Left lobe of liver (tissue), 2 donors: Measurements from ENCODE around the gene TFEB. TPM values are rescaled to one million over a fixed set of nuclear protein-coding genes. Genes with fewer than 3 reads are reported as not detected.

ENCODE experiments used
- ATAC-seq: fragments of 200-7000 bp; cut with Tn5 transposase; one replicate; pipeline ENCODE4 v1.9.1; 2020; ENCODE audit warnings: mild to moderate bottlenecking, moderate library complexity
- DNase-seq: peaks from one replicate; pipeline ENCODE4 v3.0.0-alpha.2; 2020; ENCODE audit warnings: low spot score
- total RNA-seq: library from RNA; stranded (reverse); gene quantifications from one replicate; pipeline ENCODE4 v1.2.1, GENCODE V29; 2021
- donor health status: DM: no; HTN: no; CAD: no; lungs with moderate emphysema.
- donor health status: DM: no; HTN: yes; CAD: no.

The TFEB gene
- total RNA-seq, 1 donor from 2014 or later = 8.9 TPM

GRCh38 chr6:41724228-41724580 lies 11.2 kb downstream of the TFEB start:
- ATAC-seq (no peak), DNase-seq (no peak)

GRCh38 chr6:41723530-41724227 lies 11.7 kb downstream of the TFEB start:
- DNase-seq (peak; percentile 64), ATAC-seq (peak; percentile 71)

- no peak for DNase-seq
- no peak for ATAC-seq
Measured at GRCh38 chr6:41722969-41723529, 12.4 kb downstream of the TFEB start.

GRCh38 chr6:41721414-41721813 lies 14.0 kb downstream of the TFEB start:
- ATAC-seq (no peak), DNase-seq (no peak)

GRCh38 chr6:41720783-41721182 lies 14.6 kb downstream of the TFEB start:
- DNase-seq = no peak

GRCh38 chr6:41720262-41720620 lies 15.2 kb downstream of the TFEB start:
- DNase-seq (no peak), ATAC-seq (no peak)

More at GRCh38 chr6:41720783-41721182, 14.6 kb downstream of the TFEB start:
- no peak for ATAC-seq

GRCh38 chr6:41719436-41720261 lies 15.8 kb downstream of the TFEB start:
- no peak for ATAC-seq
- DNase-seq = no peak

- no peak for DNase-seq
- ATAC-seq = no peak
Measured at GRCh38 chr6:41718828-41719227, 16.6 kb downstream of the TFEB start.

GRCh38 chr6:41717392-41717736 lies 18.0 kb downstream of the TFEB start:
- ATAC-seq (no peak), DNase-seq (no peak)

GRCh38 chr6:41716516-41717391 lies 18.7 kb downstream of the TFEB start:
- DNase-seq (no peak), ATAC-seq (no peak)

- DNase-seq = no peak
- no peak for ATAC-seq
Measured at GRCh38 chr6:41715795-41716515, 19.5 kb downstream of the TFEB start.

GRCh38 chr6:41714556-41715273 lies 20.7 kb downstream of the TFEB start:
- DNase-seq = no peak
- no peak for ATAC-seq

- ATAC-seq = no peak
- DNase-seq = no peak
Measured at GRCh38 chr6:41713650-41714291, 21.6 kb downstream of the TFEB start.

GRCh38 chr6:41713159-41713649 lies 22.2 kb downstream of the TFEB start:
- peak; percentile 89 for DNase-seq

GRCh38 chr6:41712651-41713103 lies 22.7 kb downstream of the TFEB start:
- peak; percentile 87 for DNase-seq
- ATAC-seq = peak; percentile 81

More at GRCh38 chr6:41713159-41713649, 22.2 kb downstream of the TFEB start:
- ATAC-seq = peak; percentile 85

- ATAC-seq (no peak), DNase-seq (no peak)
Measured at GRCh38 chr6:41711323-41712038, 23.9 kb downstream of the TFEB start.

GRCh38 chr6:41709375-41709774 lies 26.0 kb downstream of the TFEB start:
- DNase-seq (no peak), ATAC-seq (no peak)

GRCh38 chr6:41708856-41709255 lies 26.6 kb downstream of the TFEB start:
- no peak for ATAC-seq

More at GRCh38 chr6:41708856-41709255, 26.6 kb downstream of the TFEB start:
- DNase-seq = no peak
